Measurements from ENCODE around the gene POC1A.
"Not testable (repeated sequence)": the region's sequence is repeated elsewhere in the genome, so short reads cannot be mapped to it uniquely, and the experiment has no call there.

Gene POC1A

GRCh38 chr3:52059781-52060180 lies 94.4 kb downstream of the POC1A start:
- DNase-seq: no peak

- DNase-seq: no peak
Observed at GRCh38 chr3:52057812-52058495, 96.3 kb downstream of the POC1A start.

- peak; percentile 65 for DNase-seq
Observed at GRCh38 chr3:52056968-52057811, 97.0 kb downstream of the POC1A start.

- no peak for DNase-seq
Observed at GRCh38 chr3:52056521-52056967, 97.7 kb downstream of the POC1A start, which contains the start of gene DUSP7. Gene DUSP7, minus strand, starts transcription at chr3:52056571. Its CDS starts 205 bp downstream, at chr3:52056366.

- DNase-seq: no peak
Observed at GRCh38 chr3:52055537-52056351, 98.5 kb downstream of the POC1A start.

GRCh38 chr3:52054661-52055511 lies 99.3 kb downstream of the POC1A start:
- no peak for DNase-seq

GRCh38 chr3:52053307-52054304 lies 100.6 kb downstream of the POC1A start:
- no peak for DNase-seq

GRCh38 chr3:52052831-52053306 lies 101.4 kb downstream of the POC1A start:
- no peak for DNase-seq

- no peak for DNase-seq
Observed at GRCh38 chr3:52051444-52051843, 102.8 kb downstream of the POC1A start.

GRCh38 chr3:52050571-52050970 lies 103.7 kb downstream of the POC1A start:
- no peak for DNase-seq

GRCh38 chr3:52049503-52049902 lies 104.7 kb downstream of the POC1A start:
- no peak for DNase-seq

- no peak for DNase-seq
Observed at GRCh38 chr3:52047295-52047960, 106.8 kb downstream of the POC1A start.

GRCh38 chr3:52046902-52047239 lies 107.4 kb downstream of the POC1A start:
- DNase-seq: no peak

- no peak for DNase-seq
Observed at GRCh38 chr3:52046186-52046901, 107.9 kb downstream of the POC1A start.

- DNase-seq: no peak
Observed at GRCh38 chr3:52044869-52045619, 109.2 kb downstream of the POC1A start.

- DNase-seq: no peak
Observed at GRCh38 chr3:52043750-52044149, 110.5 kb downstream of the POC1A start.

- not testable (repeated sequence) for DNase-seq
Observed at GRCh38 chr3:52043039-52043438, 111.2 kb downstream of the POC1A start.

- no peak for DNase-seq
Observed at GRCh38 chr3:52041118-52041731, 113.0 kb downstream of the POC1A start.
